Trophoblast cell (in vitro differentiated cells and primary cell): Measurements from ENCODE around the gene SEMA3C.

ENCODE experiments used
- DNase-seq, 2 donors: peaks; one replicate each; pipeline ENCODE4 v3.0.0-alpha.2; 2016
- H2AFZ ChIP-seq: 2 replicates; pipeline ENCODE4 v1.6.1; 2013; ENCODE audit warnings: low read length, moderate library complexity, mild to moderate bottlenecking; ENCODE audit not compliant: insufficient read depth, poor library complexity
- H2AK5ac ChIP-seq: 2 replicates; pipeline ENCODE4 v1.6.1; 2013; ENCODE audit warnings: mild to moderate bottlenecking, low read length
- H2BK120ac ChIP-seq: 2 replicates; pipeline ENCODE4 v1.6.1; 2013; ENCODE audit warnings: low read length, mild to moderate bottlenecking, moderate library complexity; ENCODE audit not compliant: insufficient read depth, poor library complexity
- H2BK12ac ChIP-seq: 2 replicates; pipeline ENCODE4 v1.6.1; 2013; ENCODE audit warnings: mild to moderate bottlenecking, low read length, moderate library complexity
- H2BK5ac ChIP-seq: 2 replicates; pipeline ENCODE4 v1.6.1; 2013; ENCODE audit warnings: low read length, low read depth, moderate library complexity, mild to moderate bottlenecking; ENCODE audit not compliant: poor library complexity
- H3K14ac ChIP-seq: 2 replicates; pipeline ENCODE4 v1.6.1; 2013; ENCODE audit warnings: mild to moderate bottlenecking, low read length
- H3K18ac ChIP-seq: 2 replicates; pipeline ENCODE4 v1.6.1; 2013; ENCODE audit warnings: mild to moderate bottlenecking, low read length
- H3K23ac ChIP-seq: 2 replicates; pipeline ENCODE4 v1.6.1; 2013; ENCODE audit warnings: low read length
- H3K27ac ChIP-seq: 2 replicates; pipeline ENCODE4 v1.5.1; 2013; ENCODE audit warnings: low read depth, mild to moderate bottlenecking, inconsistent platforms, low read length, moderate library complexity
- H3K27me3 ChIP-seq: 2 replicates; pipeline ENCODE4 v1.6.1; 2013; ENCODE audit warnings: inconsistent platforms, mild to moderate bottlenecking, low read length, moderate library complexity; ENCODE audit not compliant: insufficient read depth
- H3K36me3 ChIP-seq, 2 experiments: 1 replicate in 1 of 2; 2 replicates in 1 of 2; pipeline ENCODE4 v1.6.1; 2013; ENCODE audit warnings: low read length in 2 of 2, mild to moderate bottlenecking in 2 of 2, moderate library complexity in 1 of 2; ENCODE audit not compliant: insufficient read depth in 2 of 2, control insufficient read depth in 1 of 2
- H3K4ac ChIP-seq: 2 replicates; pipeline ENCODE4 v1.6.1; 2013; ENCODE audit warnings: low read depth, mild to moderate bottlenecking, low read length, moderate library complexity
- H3K4me1 ChIP-seq, 2 experiments: 1 replicate in 1 of 2; 2 replicates in 1 of 2; pipeline ENCODE4 v1.6.1; 2013; ENCODE audit warnings: low read length in 2 of 2, mild to moderate bottlenecking in 2 of 2, moderate library complexity in 1 of 2; ENCODE audit not compliant: insufficient read depth in 2 of 2, control insufficient read depth in 1 of 2
- H3K4me2 ChIP-seq: 2 replicates; pipeline ENCODE4 v1.6.1; 2013; ENCODE audit warnings: inconsistent platforms, mild to moderate bottlenecking, low read length, moderate library complexity
- H3K4me3 ChIP-seq: 2 replicates; pipeline ENCODE4 v1.5.1; 2013; ENCODE audit warnings: mild to moderate bottlenecking, low read depth, low read length, inconsistent platforms
- H3K79me1 ChIP-seq: one replicate; pipeline ENCODE4 v1.6.1; 2013; ENCODE audit warnings: low read length
- H3K79me2 ChIP-seq: 2 replicates; pipeline ENCODE4 v1.6.1; 2013; ENCODE audit warnings: low read length, mild to moderate bottlenecking; ENCODE audit not compliant: control insufficient read depth, insufficient read depth, poor library complexity
- H3K9ac ChIP-seq: 2 replicates; pipeline ENCODE4 v1.6.1; 2013; ENCODE audit warnings: mild to moderate bottlenecking, low read length
- H3K9me3 ChIP-seq: 2 replicates; pipeline ENCODE4 v1.6.1; 2013; ENCODE audit warnings: low read depth, mild to moderate bottlenecking, control low read depth, inconsistent platforms, low read length; ENCODE audit not compliant: insufficient read depth
- H4K12ac ChIP-seq: 2 replicates; pipeline ENCODE4 v1.6.1; 2013; ENCODE audit warnings: low read depth, mild to moderate bottlenecking, low read length, moderate library complexity
- H4K8ac ChIP-seq: 2 replicates; pipeline ENCODE4 v1.6.1; 2013; ENCODE audit warnings: low read depth, mild to moderate bottlenecking, low read length, moderate library complexity
- H4K91ac ChIP-seq: one replicate; pipeline ENCODE4 v1.6.1; 2013; ENCODE audit warnings: low read depth, mild to moderate bottlenecking, low read length, moderate library complexity
- WGBS: extraction: QIAGEN DNeasy Blood & Tissue Kit; methylation state at CpG from one replicate; pipeline ENCODE4 v1.1.7; 2013; ENCODE audit warnings: missing lambda C conversion rate; ENCODE audit not compliant: insufficient read length, insufficient coverage; ENCODE audit errors: extremely low coverage; 5-methylcytosine and 5-hydroxymethylcytosine counted together

Gene SEMA3C

GRCh38 chr7:80847895-80848294 is 71.0 kb downstream of the SEMA3C start:
- H3K9ac ChIP-seq = no peak overlapping the region
- H3K79me2 ChIP-seq = peaks cover 2% of the 10 kb centered on the region
- no peak overlapping the region for H2BK120ac ChIP-seq
- no CpG with 5 or more reads among the region's 3 CpGs for WGBS
- no peak overlapping the region for H3K23ac ChIP-seq
- DNase-seq = no peak
- H2AFZ ChIP-seq = no peak overlapping the region
- H3K4me3 ChIP-seq = no peak overlapping the region
- no peak overlapping the region for H2BK5ac ChIP-seq
- H4K12ac ChIP-seq = no peak overlapping the region
- no peak overlapping the region for H3K4ac ChIP-seq
- peaks cover 3% of the 10 kb centered on the region in 2 experiments for H3K4me1 ChIP-seq
- H3K27ac ChIP-seq = no peak overlapping the region
- H3K18ac ChIP-seq = no peak overlapping the region
- H3K14ac ChIP-seq = no peak overlapping the region
- H4K91ac ChIP-seq = no peak overlapping the region
- no peak overlapping the region for H2AK5ac ChIP-seq
- H2BK12ac ChIP-seq = no peak overlapping the region
- no peaks in the 10 kb centered on the region for H3K27me3 ChIP-seq
- H3K4me2 ChIP-seq = no peak overlapping the region
- H4K8ac ChIP-seq = no peak overlapping the region
- no peaks in the 10 kb centered on the region for H3K79me1 ChIP-seq
- H3K9me3 ChIP-seq = no peaks in the 10 kb centered on the region
- H3K36me3 ChIP-seq = no peaks in the 10 kb centered on the region

GRCh38 chr7:80847027-80847426 is 71.8 kb downstream of the SEMA3C start:
- peaks cover 2% of the 10 kb centered on the region for H3K79me2 ChIP-seq
- no peak overlapping the region for H3K4me3 ChIP-seq
- no peak overlapping the region for H3K9ac ChIP-seq
- H2BK5ac ChIP-seq = no peak overlapping the region
- H4K91ac ChIP-seq = no peak overlapping the region
- no peak overlapping the region for H2BK12ac ChIP-seq
- no peak overlapping the region for H2BK120ac ChIP-seq
- WGBS = no CpG with 5 or more reads among the region's 3 CpGs
- H3K79me1 ChIP-seq = no peaks in the 10 kb centered on the region
- DNase-seq = no peak
- H3K36me3 ChIP-seq = no peaks in the 10 kb centered on the region
- H3K27ac ChIP-seq = no peak overlapping the region
- no peak overlapping the region for H2AFZ ChIP-seq
- no peak overlapping the region for H3K23ac ChIP-seq
- H2AK5ac ChIP-seq = no peak overlapping the region
- H3K14ac ChIP-seq = no peak overlapping the region
- no peak overlapping the region for H3K18ac ChIP-seq
- no peak overlapping the region for H3K4me2 ChIP-seq
- H4K12ac ChIP-seq = no peak overlapping the region
- H3K4me1 ChIP-seq = peaks cover 2 to 3% of the 10 kb centered on the region in 2 experiments
- H4K8ac ChIP-seq = no peak overlapping the region
- no peaks in the 10 kb centered on the region for H3K27me3 ChIP-seq
- no peaks in the 10 kb centered on the region for H3K9me3 ChIP-seq
- no peak overlapping the region for H3K4ac ChIP-seq

GRCh38 chr7:80844916-80845315 is 73.9 kb downstream of the SEMA3C start:
- Histone ChIP-seq H3K27ac (no peak overlapping the region), H3K9ac (no peak overlapping the region), H3K18ac (no peak overlapping the region), H2AFZ (no peak overlapping the region), H3K4me2 (no peak overlapping the region), H2AK5ac (no peak overlapping the region), H3K14ac (no peak overlapping the region), H2BK120ac (no peak overlapping the region), H4K91ac (no peak overlapping the region), H3K4me3 (no peak overlapping the region), H4K12ac (no peak overlapping the region), H2BK12ac (no peak overlapping the region), H3K27me3 (no peaks in the 10 kb centered on the region), H3K9me3 (no peaks in the 10 kb centered on the region), H3K79me1 (no peaks in the 10 kb centered on the region), H3K4me1 (peaks cover 0 to 3% of the 10 kb centered on the region in 2 experiments), H2BK5ac (no peak overlapping the region), H4K8ac (no peak overlapping the region), H3K23ac (no peak overlapping the region), H3K4ac (no peak overlapping the region), H3K79me2 (peaks cover 2% of the 10 kb centered on the region), H3K36me3 (no peaks in the 10 kb centered on the region)
- DNase-seq = no peak
- no CpG with 5 or more reads among the region's 5 CpGs for WGBS

- Histone ChIP-seq H2BK12ac (no peak overlapping the region), H4K91ac (no peak overlapping the region), H3K18ac (no peak overlapping the region), H3K27ac (no peak overlapping the region), H3K79me2 (peaks cover 2% of the 10 kb centered on the region), H2AFZ (no peak overlapping the region), H4K12ac (no peak overlapping the region), H3K14ac (no peak overlapping the region), H4K8ac (no peak overlapping the region), H2AK5ac (no peak overlapping the region), H3K4me3 (no peak overlapping the region), H3K36me3 (no peaks in the 10 kb centered on the region), H3K79me1 (no peaks in the 10 kb centered on the region), H3K9me3 (no peaks in the 10 kb centered on the region), H2BK5ac (no peak overlapping the region), H3K4me1 (peaks cover 0 to 3% of the 10 kb centered on the region in 2 experiments), H3K4me2 (no peak overlapping the region), H3K4ac (no peak overlapping the region), H2BK120ac (no peak overlapping the region), H3K27me3 (no peaks in the 10 kb centered on the region), H3K23ac (no peak overlapping the region), H3K9ac (no peak overlapping the region)
- DNase-seq = peak in 1 of 2 donors; percentile 22
- 100% methylated on average over 1 of the region's 2 CpGs for WGBS
Measured at GRCh38 chr7:80843018-80843677, 75.7 kb downstream of the SEMA3C start.
